ENCODE data around the gene GABRB3. TPM values are rescaled to one million over a fixed set of nuclear protein-coding genes. Genes with fewer than 3 reads are reported as not detected.

Gene GABRB3
- total RNA-seq, 4 donors from 2014 or later: 0.67 to 2.3 (median 1.4) TPM

DNA sequence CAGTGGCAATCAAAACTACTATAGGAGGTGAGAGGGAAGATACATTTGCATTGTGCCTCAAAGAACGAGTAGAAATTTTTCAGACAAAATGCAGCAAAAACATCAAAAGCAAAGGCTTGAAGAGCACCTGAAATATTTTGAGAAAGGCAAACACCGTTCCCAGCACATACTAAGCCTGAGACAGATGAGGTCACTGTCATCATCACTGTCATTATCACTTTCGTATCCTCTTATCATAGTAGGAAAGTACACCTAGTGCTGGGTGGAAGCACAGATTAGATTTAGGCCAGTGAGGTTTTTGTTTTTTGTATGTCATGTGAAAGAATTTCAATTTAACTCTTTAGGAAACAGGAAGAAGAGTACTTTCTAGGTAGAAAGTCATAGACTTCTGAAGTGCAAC lies 222.0 kb downstream of the GABRB3 start:
- 55 to 59% methylated on average over 3 of the region's 3 CpGs for WGBS, 2 donors
- intact Hi-C loops (cut with DNase I): no loop called here
- H3K36me3 ChIP-seq: no peaks in the 10 kb centered on the region

DNA sequence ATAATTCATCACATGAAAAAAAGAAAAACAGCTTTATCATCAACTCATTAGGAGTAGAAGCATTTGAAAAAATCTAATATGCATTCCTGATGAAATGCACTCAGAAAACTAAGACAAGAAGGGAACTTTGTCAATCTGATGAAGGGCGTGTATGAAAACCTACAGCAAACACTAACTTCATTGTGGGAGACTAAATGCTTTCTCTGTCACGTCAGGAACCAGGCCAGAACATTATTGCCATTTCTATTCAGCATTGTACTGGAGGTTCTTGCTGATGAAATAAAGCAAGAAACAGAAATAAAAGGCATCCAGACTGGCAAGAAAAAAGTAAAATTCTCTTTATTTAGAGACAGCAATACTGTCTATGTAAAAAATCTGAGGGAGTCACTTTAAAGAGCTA lies 235.2 kb downstream of the GABRB3 start:
- DNase-seq: no peak
- intact Hi-C loops (cut with DNase I): no loop called here
- 47 to 53% methylated on average over 2 of the region's 2 CpGs for WGBS, 2 donors

More for the DNA sequence above, 222.0 kb downstream of the GABRB3 start:
- Histone ChIP-seq H3K27ac (no peak overlapping the region), H3K27me3 (no peaks in the 10 kb centered on the region), H3K4me1 (no peaks in the 10 kb centered on the region), H3K4me3 (no peak overlapping the region), H3K9me3 (no peaks in the 10 kb centered on the region)
- no peak for DNase-seq
- no peak for TF ChIP-seq POLR2A (IDR thresholded peaks at IDR 0.05)
- TF ChIP-seq, protein P1, sequence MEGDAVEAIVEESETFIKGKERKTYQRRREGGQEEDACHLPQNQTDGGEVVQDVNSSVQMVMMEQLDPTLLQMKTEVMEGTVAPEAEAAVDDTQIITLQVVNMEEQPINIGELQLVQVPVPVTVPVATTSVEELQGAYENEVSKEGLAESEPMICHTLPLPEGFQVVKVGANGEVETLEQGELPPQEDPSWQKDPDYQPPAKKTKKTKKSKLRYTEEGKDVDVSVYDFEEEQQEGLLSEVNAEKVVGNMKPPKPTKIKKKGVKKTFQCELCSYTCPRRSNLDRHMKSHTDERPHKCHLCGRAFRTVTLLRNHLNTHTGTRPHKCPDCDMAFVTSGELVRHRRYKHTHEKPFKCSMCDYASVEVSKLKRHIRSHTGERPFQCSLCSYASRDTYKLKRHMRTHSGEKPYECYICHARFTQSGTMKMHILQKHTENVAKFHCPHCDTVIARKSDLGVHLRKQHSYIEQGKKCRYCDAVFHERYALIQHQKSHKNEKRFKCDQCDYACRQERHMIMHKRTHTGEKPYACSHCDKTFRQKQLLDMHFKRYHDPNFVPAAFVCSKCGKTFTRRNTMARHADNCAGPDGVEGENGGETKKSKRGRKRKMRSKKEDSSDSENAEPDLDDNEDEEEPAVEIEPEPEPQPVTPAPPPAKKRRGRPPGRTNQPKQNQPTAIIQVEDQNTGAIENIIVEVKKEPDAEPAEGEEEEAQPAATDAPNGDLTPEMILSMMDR (IDR thresholded peaks at IDR 0.05): no peak

DNA sequence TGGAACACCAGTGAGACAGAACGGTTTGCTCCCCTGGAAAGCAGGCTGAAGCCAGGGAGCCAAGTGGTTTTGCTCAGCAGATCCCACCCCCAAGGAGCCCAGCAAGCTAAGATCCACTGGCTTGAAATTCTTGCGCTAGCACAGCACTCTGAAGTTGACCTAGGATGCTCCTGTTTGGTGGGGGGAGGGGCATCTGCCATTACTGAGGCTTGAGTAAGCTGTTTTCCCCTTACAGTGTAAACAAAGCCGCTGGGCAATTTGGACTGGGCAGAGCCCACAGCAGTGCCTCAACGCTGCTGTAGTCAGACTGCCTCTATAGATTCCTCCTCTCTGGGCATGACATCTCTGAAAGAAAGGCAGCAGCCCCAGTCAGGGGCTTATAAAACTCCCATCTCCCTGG lies 241.4 kb downstream of the GABRB3 start:
- no peak for TF ChIP-seq POLR2A (IDR thresholded peaks at IDR 0.05)
- TF ChIP-seq, protein P1 (IDR thresholded peaks at IDR 0.05): no peak
- no peaks in the 10 kb centered on the region for H3K27me3 ChIP-seq
- H3K27ac ChIP-seq: no peak overlapping the region
- H3K4me3 ChIP-seq: no peak overlapping the region
- intact Hi-C loops (cut with DNase I): no loop called here
- peaks cover 0 to 20% (median 0%) of the 10 kb centered on the region in 3 donors for H3K9me3 ChIP-seq
- DNase-seq: no peak
- H3K36me3 ChIP-seq: no peaks in the 10 kb centered on the region
- 43% methylated on average over 3 of the region's 4 CpGs; no CpG with 5 or more reads in 1 of the 2 donors for WGBS, 2 donors
- no peaks in the 10 kb centered on the region for H3K4me1 ChIP-seq

More for the DNA sequence above, 235.2 kb downstream of the GABRB3 start:
- Histone ChIP-seq H3K27me3 (no peaks in the 10 kb centered on the region), H3K36me3 (no peaks in the 10 kb centered on the region), H3K4me1 (no peaks in the 10 kb centered on the region), H3K27ac (no peak overlapping the region), H3K4me3 (no peak overlapping the region), H3K9me3 (peaks cover 0 to 4% (median 0%) of the 10 kb centered on the region in 3 donors)
- TF ChIP-seq, protein P1 (IDR thresholded peaks at IDR 0.05): no peak
- no peak for TF ChIP-seq POLR2A (IDR thresholded peaks at IDR 0.05)

DNA sequence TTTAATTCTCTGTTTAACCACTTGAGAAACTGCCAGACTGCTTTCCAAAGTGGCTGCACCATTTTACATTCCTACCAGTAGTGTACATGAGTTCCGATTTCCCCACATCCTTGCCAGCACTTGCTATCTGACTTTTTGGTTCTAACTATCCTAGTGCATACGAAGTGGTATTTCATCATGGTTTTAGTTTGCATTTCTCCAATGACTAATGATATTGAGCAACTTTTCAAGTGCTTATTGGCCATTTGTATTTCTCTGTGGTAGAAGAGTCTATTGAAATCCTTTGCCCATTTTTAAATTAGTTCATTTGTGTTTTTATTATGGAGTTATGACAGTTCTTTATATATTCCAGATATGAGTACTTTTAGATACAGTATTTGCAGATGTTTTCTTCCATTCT lies 247.8 kb downstream of the GABRB3 start:
- DNase-seq: no peak
- H3K27ac ChIP-seq: no peak overlapping the region
- 56 to 69% methylated on average over 2 of the region's 2 CpGs for WGBS, 2 donors
- no peaks in the 10 kb centered on the region for H3K36me3 ChIP-seq
- H3K4me3 ChIP-seq: no peak overlapping the region
- no peaks in the 10 kb centered on the region for H3K4me1 ChIP-seq
- H3K27me3 ChIP-seq: no peaks in the 10 kb centered on the region
- intact Hi-C loops (cut with DNase I): no loop called here
- TF ChIP-seq, protein P1 (IDR thresholded peaks at IDR 0.05): no peak
- TF ChIP-seq POLR2A (IDR thresholded peaks at IDR 0.05): no peak
- no peaks in the 10 kb centered on the region for H3K9me3 ChIP-seq

DNA sequence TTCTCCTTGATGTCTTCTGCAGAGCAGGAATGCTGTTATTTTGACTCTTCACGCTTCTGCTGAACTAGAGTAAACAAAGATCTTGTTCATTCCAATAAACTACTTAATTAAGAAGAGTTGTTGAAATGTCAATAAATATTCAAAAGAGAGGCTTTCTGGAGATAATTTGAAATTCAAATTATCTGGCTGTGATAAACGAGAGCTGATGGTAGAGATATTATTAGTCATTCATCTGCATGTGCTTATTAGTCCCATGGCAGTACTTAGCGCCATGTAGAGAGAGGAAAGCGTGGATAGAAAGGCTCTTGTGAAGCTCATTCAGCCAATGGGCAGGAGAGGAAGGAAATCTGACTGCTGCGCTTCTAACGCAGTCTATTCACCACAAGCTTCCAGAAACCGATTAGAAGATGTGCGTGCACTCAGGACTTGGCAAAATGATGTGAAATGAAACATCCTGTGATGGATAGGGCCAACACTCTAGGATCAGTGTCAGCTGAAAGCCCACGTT lies 251.1 kb downstream of the GABRB3 start:
- no peak for DNase-seq
- no peak overlapping the region for H3K27ac ChIP-seq
- H3K4me1 ChIP-seq: no peaks in the 10 kb centered on the region
- TF ChIP-seq POLR2A (IDR thresholded peaks at IDR 0.05): no peak
- TF ChIP-seq, protein P1 (IDR thresholded peaks at IDR 0.05): no peak
- H3K4me3 ChIP-seq: no peak overlapping the region
- H3K27me3 ChIP-seq: no peaks in the 10 kb centered on the region
- intact Hi-C loops (cut with DNase I): no loop called here
- H3K9me3 ChIP-seq: peaks cover 0 to 23% (median 1%) of the 10 kb centered on the region in 3 donors
- H3K36me3 ChIP-seq: no peaks in the 10 kb centered on the region
- WGBS, 2 donors: 60 to 64% methylated on average over 9 of the region's 9 CpGs
